ENCODE results near the gene NTN3.

NTN3 gene

GRCh38 chr16:2480948-2481347 is 9.9 kb downstream of the NTN3 start:
- DNase-seq = no peak

GRCh38 chr16:2481676-2482075 is 10.6 kb downstream of the NTN3 start:
- DNase-seq = no peak

GRCh38 chr16:2482249-2482648 is 11.2 kb downstream of the NTN3 start:
- no peak for DNase-seq

GRCh38 chr16:2482708-2483534 is 11.8 kb downstream of the NTN3 start:
- no peak for DNase-seq

GRCh38 chr16:2483939-2484897 is 13.1 kb downstream of the NTN3 start:
- DNase-seq = no peak

- DNase-seq = no peak
These were observed 13.9 kb downstream of the NTN3 start for GRCh38 chr16:2484898-2485508.

- DNase-seq = no peak
These were observed 14.9 kb downstream of the NTN3 start for GRCh38 chr16:2485811-2486507.

GRCh38 chr16:2486645-2487516 is 15.8 kb downstream of the NTN3 start:
- DNase-seq = peak; percentile 70

- DNase-seq = no peak
These were observed 16.4 kb downstream of the NTN3 start for GRCh38 chr16:2487517-2487842.

GRCh38 chr16:2487903-2488531 is 16.9 kb downstream of the NTN3 start:
- no peak for DNase-seq

GRCh38 chr16:2489581-2489980 is 18.5 kb downstream of the NTN3 start:
- DNase-seq = no peak

GRCh38 chr16:2490190-2491105 is 19.4 kb downstream of the NTN3 start:
- no peak for DNase-seq

GRCh38 chr16:2492292-2492691 is 21.2 kb downstream of the NTN3 start:
- DNase-seq = no peak

- no peak for DNase-seq
These were observed 22.5 kb downstream of the NTN3 start for GRCh38 chr16:2493605-2494004.

GRCh38 chr16:2494616-2495015 is 23.5 kb downstream of the NTN3 start:
- DNase-seq = no peak

- DNase-seq = no peak
These were observed 23.9 kb downstream of the NTN3 start for GRCh38 chr16:2495041-2495440.

- no peak for DNase-seq
These were observed 25.4 kb downstream of the NTN3 start for GRCh38 chr16:2496223-2497115.

GRCh38 chr16:2497116-2497630 is 26.1 kb downstream of the NTN3 start:
- DNase-seq = no peak
